22Rv1 (cell line): Measurements from ENCODE around the gene GTF2IRD1.
A peak's percentile ranks its signal among the peaks of the same experiment; 100 is the strongest.

Experiments used
- H3K27ac ChIP-seq: fragments of 450-650 bp; 2 replicates; pipeline ENCODE4 v1.5.1; 2017
- ZFX ChIP-seq: fragments of 450-650 bp; IDR thresholded peaks from 2 replicates; pipeline ENCODE4 v1.6.1; 2017; ENCODE audit warnings: antibody characterized with exemption, borderline replicate concordance
- TF ChIP-seq, protein P1 (sequence below): fragments of 450-650 bp; IDR thresholded peaks from 2 replicates; pipeline ENCODE4 v1.5.1; 2017; ENCODE audit warnings: mild to moderate bottlenecking

GTF2IRD1 gene

DNA sequence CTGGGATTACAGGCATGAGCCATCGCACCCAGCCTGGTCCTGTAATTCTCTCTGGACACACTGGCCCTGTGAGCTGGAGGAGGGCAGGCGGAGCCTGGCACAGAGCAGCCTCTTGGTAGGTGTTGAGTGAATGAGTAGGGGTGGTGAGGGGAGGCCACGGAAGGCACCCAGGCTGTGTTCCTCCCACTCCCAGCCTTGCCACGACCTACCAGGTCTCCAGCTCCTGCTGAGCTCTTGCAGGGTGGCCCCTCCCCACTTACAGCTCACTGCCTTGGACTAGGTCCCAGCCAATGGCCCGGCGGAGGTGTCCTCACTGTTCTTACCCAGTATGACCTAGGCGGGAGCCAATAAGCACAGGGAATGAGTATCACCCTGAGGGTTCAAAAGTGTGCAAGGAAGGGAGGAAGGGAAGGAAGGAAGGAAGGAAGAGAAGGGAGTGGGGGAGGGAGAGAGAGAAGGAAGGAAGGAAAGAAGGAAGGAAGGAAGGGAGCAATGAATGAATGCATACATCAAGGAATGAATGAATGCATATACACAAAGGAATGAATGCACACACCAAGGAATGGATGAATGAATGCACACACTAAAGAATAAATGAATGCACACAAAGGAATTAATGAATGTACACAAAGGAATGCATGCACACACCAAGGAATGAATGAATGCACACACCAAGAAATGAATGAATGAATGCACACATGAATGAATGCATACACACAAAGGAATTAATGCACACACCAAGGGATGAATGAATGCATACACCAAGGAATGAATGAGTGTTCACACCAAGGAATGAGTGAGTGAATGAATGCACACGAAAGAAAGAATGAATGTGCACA lies 45.5 kb downstream of the GTF2IRD1 start:
- peak overlapping the region; percentile 76 for H3K27ac ChIP-seq
- no peak for TF ChIP-seq ZFX
- TF ChIP-seq, protein P1, sequence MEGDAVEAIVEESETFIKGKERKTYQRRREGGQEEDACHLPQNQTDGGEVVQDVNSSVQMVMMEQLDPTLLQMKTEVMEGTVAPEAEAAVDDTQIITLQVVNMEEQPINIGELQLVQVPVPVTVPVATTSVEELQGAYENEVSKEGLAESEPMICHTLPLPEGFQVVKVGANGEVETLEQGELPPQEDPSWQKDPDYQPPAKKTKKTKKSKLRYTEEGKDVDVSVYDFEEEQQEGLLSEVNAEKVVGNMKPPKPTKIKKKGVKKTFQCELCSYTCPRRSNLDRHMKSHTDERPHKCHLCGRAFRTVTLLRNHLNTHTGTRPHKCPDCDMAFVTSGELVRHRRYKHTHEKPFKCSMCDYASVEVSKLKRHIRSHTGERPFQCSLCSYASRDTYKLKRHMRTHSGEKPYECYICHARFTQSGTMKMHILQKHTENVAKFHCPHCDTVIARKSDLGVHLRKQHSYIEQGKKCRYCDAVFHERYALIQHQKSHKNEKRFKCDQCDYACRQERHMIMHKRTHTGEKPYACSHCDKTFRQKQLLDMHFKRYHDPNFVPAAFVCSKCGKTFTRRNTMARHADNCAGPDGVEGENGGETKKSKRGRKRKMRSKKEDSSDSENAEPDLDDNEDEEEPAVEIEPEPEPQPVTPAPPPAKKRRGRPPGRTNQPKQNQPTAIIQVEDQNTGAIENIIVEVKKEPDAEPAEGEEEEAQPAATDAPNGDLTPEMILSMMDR = no peak

DNA sequence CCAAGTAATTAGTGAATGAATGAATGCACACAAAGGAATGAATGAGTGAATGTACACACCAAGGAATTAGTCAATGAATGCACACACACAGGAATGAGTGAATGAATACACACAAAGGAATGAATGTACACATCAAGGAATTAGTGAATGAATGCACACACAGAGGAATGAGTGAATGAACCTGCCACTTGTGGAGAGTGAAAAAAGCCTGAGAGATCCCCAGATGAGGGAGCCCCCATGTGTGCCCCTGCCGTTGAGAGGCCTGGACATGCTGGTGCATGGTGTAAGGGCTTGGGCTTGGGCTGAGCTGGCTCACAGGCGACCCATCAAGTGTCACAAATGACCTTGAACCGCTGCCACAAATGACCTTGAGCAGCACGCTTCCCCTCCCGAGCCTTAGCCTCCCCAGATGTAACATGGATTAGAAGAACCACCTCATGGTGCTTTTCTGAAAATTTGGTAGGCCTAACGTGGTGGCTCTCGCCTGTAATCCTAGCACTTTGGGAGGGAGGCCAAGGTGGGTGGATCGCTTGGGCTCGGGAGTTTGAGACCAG lies 46.2 kb downstream of the GTF2IRD1 start:
- no peak for TF ChIP-seq ZFX
- TF ChIP-seq, protein P1 = no peak
- H3K27ac ChIP-seq = peak overlapping the region; percentile 76

DNA sequence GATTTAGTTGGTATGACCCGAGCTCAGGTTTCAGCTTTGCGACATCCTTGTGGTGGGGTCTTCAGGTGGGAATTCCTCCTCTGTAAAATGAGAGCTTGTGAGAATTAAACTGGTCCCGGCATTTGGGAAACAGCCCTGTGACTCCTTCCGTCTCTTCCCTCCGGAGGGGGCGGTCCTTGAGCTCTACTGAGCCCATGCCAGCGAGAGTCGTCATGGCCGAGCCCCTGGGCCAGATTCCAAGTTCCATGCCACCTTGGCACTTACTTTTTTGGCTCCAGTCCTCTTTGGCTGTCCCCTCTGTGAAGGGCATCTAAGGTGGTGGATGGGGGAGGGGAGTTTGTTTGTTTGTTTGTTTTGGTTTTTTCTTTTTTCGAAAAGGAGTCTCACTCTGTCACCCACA lies 47.6 kb downstream of the GTF2IRD1 start:
- TF ChIP-seq, protein P1 = no peak
- TF ChIP-seq ZFX = no peak
- H3K27ac ChIP-seq = peak overlapping the region; percentile 76

DNA sequence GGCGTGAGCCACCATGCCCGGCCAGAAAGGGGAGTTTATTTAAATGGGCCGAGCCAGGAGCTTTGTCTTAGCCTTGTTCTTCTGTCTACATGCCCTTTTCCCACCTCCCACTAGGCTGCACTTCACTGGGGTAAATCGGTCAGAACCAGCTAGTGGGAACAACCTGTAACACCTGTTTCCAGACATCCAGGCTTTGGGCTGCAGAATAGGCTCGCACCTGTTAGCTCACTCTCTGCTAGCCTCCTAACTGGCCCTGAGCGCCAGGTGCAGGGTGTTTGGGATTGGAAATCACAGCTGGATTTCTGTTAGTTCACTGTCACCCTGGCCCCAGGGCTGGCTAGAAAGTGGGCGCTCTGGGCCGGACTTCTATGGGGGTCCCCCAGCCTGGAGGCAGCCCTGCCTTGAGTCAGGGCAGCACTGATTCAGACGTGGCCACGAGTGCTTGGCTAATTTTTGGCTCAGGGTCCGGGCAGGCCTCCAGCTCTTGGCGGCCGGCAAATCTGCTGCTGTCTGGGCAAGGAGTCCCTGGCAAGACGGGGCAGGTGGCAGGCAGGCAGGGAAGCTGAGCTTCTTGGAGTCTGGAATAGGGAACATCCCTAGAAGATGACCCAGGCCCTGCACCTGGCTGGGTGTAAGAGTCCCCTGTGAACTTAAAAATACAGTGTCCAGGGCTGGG lies 48.6 kb downstream of the GTF2IRD1 start:
- H3K27ac ChIP-seq = peak overlapping the region; percentile 76
- TF ChIP-seq, protein P1 = no peak
- TF ChIP-seq ZFX = no peak

DNA sequence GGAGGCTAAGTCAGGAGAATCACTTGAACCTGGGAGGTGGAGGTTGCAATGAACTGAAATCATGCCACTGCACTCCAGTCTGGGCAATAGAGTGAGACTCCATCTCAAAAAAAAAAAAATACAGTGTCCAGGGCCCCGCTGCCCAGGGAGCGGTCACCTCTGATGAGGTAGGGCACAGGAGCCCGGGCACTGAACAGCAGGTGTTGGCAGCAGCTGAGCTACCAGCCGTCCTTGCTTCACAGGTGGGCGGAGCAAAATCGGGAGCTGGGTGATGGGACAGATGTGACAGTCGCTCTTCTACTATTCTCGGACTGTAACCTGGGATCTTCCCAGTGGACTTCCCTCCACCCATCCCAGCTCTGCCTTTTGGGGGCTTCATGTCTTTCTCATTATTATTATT lies 49.4 kb downstream of the GTF2IRD1 start:
- no peak for TF ChIP-seq ZFX
- TF ChIP-seq, protein P1 = no peak
- no peak overlapping the region for H3K27ac ChIP-seq

DNA sequence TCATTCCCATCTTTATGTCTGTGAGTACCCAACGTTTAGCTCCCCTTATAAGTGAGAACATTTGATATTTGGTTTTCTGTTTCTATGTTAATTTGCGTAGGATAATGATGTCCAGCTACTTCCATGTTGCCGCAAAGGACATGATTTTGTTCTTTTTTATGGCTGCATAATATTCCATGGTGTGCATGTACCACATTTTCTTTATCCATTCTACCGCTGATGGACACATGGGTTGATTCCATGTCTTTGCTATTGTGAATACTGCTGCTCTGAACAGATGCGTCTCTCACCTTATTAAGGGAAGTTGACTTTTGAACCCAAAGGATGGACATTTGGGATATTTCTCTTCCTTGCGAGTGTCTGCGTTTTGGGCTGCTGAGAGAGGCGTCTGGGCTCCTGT lies 50.2 kb downstream of the GTF2IRD1 start:
- no peak overlapping the region for H3K27ac ChIP-seq

More for the DNA sequence above, 50.2 kb downstream of the GTF2IRD1 start:
- TF ChIP-seq, protein P1 = no peak
- TF ChIP-seq ZFX = no peak
